H1 (cell line): Measurements from ENCODE around the gene NRXN3. TPM values are rescaled to one million over a fixed set of nuclear protein-coding genes. Genes with fewer than 3 reads are reported as not detected.
A peak's percentile ranks its signal among the peaks of the same experiment; 100 is the strongest.

Source experiments
- CTCF ChIA-PET: fragments of 300-600 bp; sonication (Branson Sonifier 250); formaldehyde crosslinking; loops from one replicate; lab custom pipeline; 2021; ENCODE audit not compliant: partially characterized antibody; lab: Charles Lee
- POLR2A ChIA-PET: fragments of 300-600 bp; sonication (Branson Sonifier 250); formaldehyde crosslinking; loops from one replicate; lab custom pipeline; 2021; ENCODE audit warnings: inconsistent platforms; ENCODE audit not compliant: partially characterized antibody; lab: Charles Lee
- DNase-seq, 2 experiments: peaks; one replicate each; pipeline versions ENCODE4 v3.0.0 to v3.0.0-alpha.2; 2010 to 2022; ENCODE audit warnings: low spot score in 2 of 2, low read depth in 1 of 2, mixed read lengths in 1 of 2
- FAIRE-seq: peaks from 2 replicates; lab custom pipeline; 2011; peaks lifted over from hg19 to GRCh38; lab: Jason Lieb, UNC
- H2AFZ ChIP-seq: 2 replicates; pipeline ENCODE4 v1.8.1; 2012; ENCODE audit warnings: low read length, inconsistent platforms
- H2AK5ac ChIP-seq: 2 replicates; pipeline ENCODE4 v1.6.1; 2013; ENCODE audit warnings: low read depth, low read length
- H2BK120ac ChIP-seq: replicated peaks from 2 replicates; pipeline ENCODE3; 2013; ENCODE audit warnings: low read depth, low read length, inconsistent platforms
- H2BK12ac ChIP-seq: 2 replicates; pipeline ENCODE4 v1.6.1; 2013; ENCODE audit warnings: low read depth, low read length
- H2BK15ac ChIP-seq: 2 replicates; pipeline ENCODE4 v1.6.1; 2013; ENCODE audit warnings: low read length
- H2BK20ac ChIP-seq: 2 replicates; pipeline ENCODE4 v1.6.1; 2013; ENCODE audit warnings: low read length
- H2BK5ac ChIP-seq: 2 replicates; pipeline ENCODE4 v1.6.1; 2013; ENCODE audit warnings: low read depth, low read length
- H3K14ac ChIP-seq: 2 replicates; pipeline ENCODE4 v1.6.1; 2013; ENCODE audit warnings: inconsistent platforms; ENCODE audit not compliant: insufficient read length
- H3K18ac ChIP-seq: 2 replicates; pipeline ENCODE4 v1.6.1; 2013; ENCODE audit warnings: low read length; ENCODE audit errors: extremely low read depth
- H3K23ac ChIP-seq: 2 replicates; pipeline ENCODE4 v1.6.1; 2013; ENCODE audit warnings: inconsistent platforms; ENCODE audit not compliant: insufficient read length
- H3K23me2 ChIP-seq: 2 replicates; pipeline ENCODE4 v1.6.1; 2013; ENCODE audit warnings: low read depth, low read length
- H3K27ac ChIP-seq: 2 replicates; pipeline ENCODE4 v1.6.1; 2011; ENCODE audit warnings: low read depth, low read length, inconsistent platforms
- H3K27me3 ChIP-seq, 4 experiments: replicated peaks in 1 of 4; 1 replicate in 1 of 4; 2 replicates in 3 of 4; pipeline versions ENCODE4 v1.6.1 to v1.8.1; 2011 to 2013; ENCODE audit warnings: low read length in 3 of 4, mild to moderate bottlenecking in 3 of 4, inconsistent platforms in 2 of 4, mixed read lengths in 2 of 4, moderate library complexity in 1 of 4; ENCODE audit not compliant: control insufficient read depth in 3 of 4, insufficient read depth in 3 of 4; ENCODE audit errors: extremely low read depth in 1 of 4
- H3K36me3 ChIP-seq, 4 experiments: 2 replicates each; pipeline versions ENCODE4 v1.6.1 to v1.8.1; 2011 to 2013; ENCODE audit warnings: mild to moderate bottlenecking in 4 of 4, low read length in 3 of 4, moderate library complexity in 2 of 4, control low read depth in 1 of 4, inconsistent platforms in 1 of 4; ENCODE audit not compliant: insufficient read depth in 4 of 4, control insufficient read depth in 2 of 4
- H3K4ac ChIP-seq: replicated peaks from 2 replicates; pipeline ENCODE3; 2013; ENCODE audit warnings: low read length, low read depth, mixed read lengths, inconsistent platforms; ENCODE audit not compliant: insufficient read length
- H3K4me1 ChIP-seq, 4 experiments: replicated peaks in 1 of 4; 1 replicate in 1 of 4; 2 replicates in 3 of 4; pipeline versions ENCODE4 v1.6.1 to v1.8.1; 2011 to 2013; ENCODE audit warnings: low read length in 3 of 4, inconsistent platforms in 2 of 4, mixed read lengths in 1 of 4; ENCODE audit not compliant: insufficient read depth in 4 of 4, control insufficient read depth in 3 of 4
- H3K4me2 ChIP-seq, 2 experiments: 2 replicates each; pipeline versions ENCODE4 v1.6.1 to v1.8.1; 2011 to 2013; ENCODE audit warnings: low read depth in 2 of 2, low read length in 2 of 2, control low read depth in 1 of 2, inconsistent platforms in 1 of 2, mild to moderate bottlenecking in 1 of 2; ENCODE audit not compliant: insufficient read depth in 1 of 2
- H3K4me3 ChIP-seq, 4 experiments: fragments of 200-600, 300-600 bp in 1 of 4; sonication (generic), shearing (Covaris generic), sonication (Bioruptor Twin) in 1 of 4; 2 replicates each; pipeline versions ENCODE4 v1.5.1 to v1.8.1; 2011 to 2016; ENCODE audit warnings: low read length in 4 of 4, low read depth in 3 of 4, control low read depth in 2 of 4, inconsistent platforms in 2 of 4, mild to moderate bottlenecking in 2 of 4, mixed read lengths in 1 of 4, moderate library complexity in 1 of 4; ENCODE audit not compliant: insufficient read depth in 2 of 4; ENCODE audit errors: extremely low read depth in 1 of 4
- H3K56ac ChIP-seq: replicated peaks from 2 replicates; pipeline ENCODE3; 2013; ENCODE audit warnings: low read depth, mild to moderate bottlenecking, mixed read lengths, low read length, inconsistent platforms; ENCODE audit not compliant: insufficient read length
- H3K79me1 ChIP-seq: 2 replicates; pipeline ENCODE4 v1.6.1; 2013; ENCODE audit warnings: low read depth, low read length, control low read depth
- H3K79me2 ChIP-seq, 2 experiments: 2 replicates each; pipeline versions ENCODE4 v1.6.1 to v1.8.1; 2012 to 2013; ENCODE audit warnings: low read length in 2 of 2, mild to moderate bottlenecking in 2 of 2, inconsistent platforms in 1 of 2; ENCODE audit not compliant: insufficient read depth in 2 of 2, control insufficient read depth in 1 of 2
- H3K9ac ChIP-seq, 4 experiments: replicated peaks in 1 of 4; 1 replicate in 1 of 4; 2 replicates in 3 of 4; pipeline versions ENCODE4 v1.6.1 to v1.8.1; 2011 to 2013; ENCODE audit warnings: low read depth in 3 of 4, low read length in 3 of 4, control low read depth in 2 of 4, mild to moderate bottlenecking in 2 of 4, moderate library complexity in 2 of 4, inconsistent platforms in 1 of 4; ENCODE audit errors: extremely low read depth in 1 of 4
- H3K9me3 ChIP-seq, 2 experiments: 2 replicates each; pipeline versions ENCODE4 v1.6.1 to v1.8.1; 2012 to 2013; ENCODE audit warnings: mild to moderate bottlenecking in 2 of 2, moderate library complexity in 2 of 2, control low read depth in 1 of 2, inconsistent platforms in 1 of 2, low read depth in 1 of 2, low read length in 1 of 2, mixed read lengths in 1 of 2; ENCODE audit not compliant: insufficient read depth in 2 of 2
- H4K20me1 ChIP-seq, 2 experiments: replicated peaks in 1 of 2; 2 replicates each; pipeline versions ENCODE3 to v1.8.1; 2011 to 2013; ENCODE audit warnings: inconsistent platforms in 2 of 2, low read length in 2 of 2, mild to moderate bottlenecking in 1 of 2; ENCODE audit not compliant: insufficient read depth in 2 of 2, control insufficient read depth in 1 of 2
- H4K5ac ChIP-seq: 2 replicates; pipeline ENCODE4 v1.6.1; 2013; ENCODE audit warnings: low read length, low read depth, mixed read lengths, inconsistent platforms; ENCODE audit not compliant: insufficient read length
- H4K8ac ChIP-seq: 2 replicates; pipeline ENCODE4 v1.8.0; 2013; ENCODE audit warnings: mild to moderate bottlenecking, moderate library complexity, low read length, inconsistent platforms; ENCODE audit not compliant: insufficient read depth; ENCODE audit errors: extremely low read depth
- H4K91ac ChIP-seq: replicated peaks from 2 replicates; pipeline ENCODE3; 2013; ENCODE audit warnings: low read length, mixed read lengths, inconsistent platforms; ENCODE audit not compliant: insufficient read length
- CREB1 ChIP-seq: IDR thresholded peaks from 2 replicates; pipeline ENCODE4 v1.6.1; 2012; ENCODE audit warnings: inconsistent platforms
- CTCF ChIP-seq, 3 experiments: IDR thresholded peaks; 1 replicate in 2 of 3; 2 replicates in 1 of 3; pipeline versions ENCODE4 v1.5.1 to v1.6.1; 2011; ENCODE audit warnings: low read length in 3 of 3, mild to moderate bottlenecking in 3 of 3, inconsistent platforms in 2 of 3, low read depth in 1 of 3, moderate library complexity in 1 of 3; ENCODE audit not compliant: insufficient read depth in 1 of 3; ENCODE audit errors: control extremely low read depth in 1 of 3
- KDM1A ChIP-seq: fragments of 200-600, 300-600 bp; sonication (generic); IDR thresholded peaks from 2 replicates; pipeline ENCODE4 v1.7.1; 2016; ENCODE audit warnings: mild to moderate bottlenecking, low read length, borderline replicate concordance
- POLR2AphosphoS5 ChIP-seq: IDR thresholded peaks from 2 replicates; pipeline ENCODE4 v1.6.1; 2011; ENCODE audit warnings: low read depth, low read length
- RAD21 ChIP-seq, 2 experiments: IDR thresholded peaks in 1 of 2; conservative IDR thresholded peaks in 1 of 2; 2 replicates each; pipeline ENCODE4 v1.6.1; 2011; ENCODE audit warnings: low read depth in 2 of 2, low read length in 2 of 2, improper control_type of control experiment in 1 of 2, inconsistent platforms in 1 of 2, mild to moderate bottlenecking in 1 of 2, moderate library complexity in 1 of 2
- WGBS, 2 experiments: shearing (Covaris generic) in 1 of 2; methylation state at CpG; one replicate each; pipeline versions ENCODE4 v1.1.6 to v1.1.7; 2013 to 2015; ENCODE audit warnings: low lambda C conversion rate in 2 of 2, mixed read lengths in 2 of 2, inconsistent platforms in 1 of 2, low coverage in 1 of 2, missing lambda C conversion rate in 1 of 2; ENCODE audit not compliant: insufficient replicate concordance in 2 of 2, insufficient coverage in 1 of 2, insufficient read length in 1 of 2; ENCODE audit errors: extremely low coverage in 1 of 2, missing lambda C conversion rate in 1 of 2; 5-methylcytosine and 5-hydroxymethylcytosine counted together
- polyA plus RNA-seq, 7 experiments: library from polyadenylated mRNA; depleted of rRNA in 3 of 7; stranded (reverse) in 5 of 7; unstranded in 2 of 7; fragments of >200 nt in 5 of 7; fragments of 200-250 nt in 2 of 7; gene quantifications; 1 replicate in 5 of 7; 2 replicates in 1 of 7; 4 replicates in 1 of 7; pipeline versions ENCODE4 v1.2.1 to v1.2.3, GENCODE V29; 2011 to 2013; ENCODE audit warnings: missing spikeins in 2 of 7, mixed read lengths in 2 of 7
- total RNA-seq: library from RNA; stranded (reverse); fragmentation: NEBNext Ultra II Directional; extraction: Animal tissue kit (Norgen Biotek cat#: 25700); gene quantifications from 2 replicates; pipeline ENCODE4 v1.2.1, GENCODE V29; 2021

Gene NRXN3
- total and polyA plus RNA-seq, 2 of the 8 experiments (the other 6 are each of a cell fraction or from before 2014, with no cell fraction given), result 2.6 to 4.1 TPM

GRCh38 chr14:78904094-78904493 lies 733.9 kb downstream of the NRXN3 start:
- FAIRE-seq (no peak), DNase-seq (no peak)
- Histone ChIP-seq H3K79me1 (no peaks in the 10 kb centered on the region), H3K4me2 (no peak overlapping the region), H2AFZ (no peak overlapping the region), H4K5ac (no peak overlapping the region), H3K14ac (no peak overlapping the region), H2BK20ac (no peak overlapping the region), H4K8ac (no peak overlapping the region), H2BK120ac (no peak overlapping the region), H4K91ac (no peak overlapping the region), H4K20me1 (no peaks in the 10 kb centered on the region), H3K9me3 (no peaks in the 10 kb centered on the region), H3K18ac (no peak overlapping the region), H3K9ac (no peak overlapping the region), H3K4me3 (no peak overlapping the region), H3K79me2 (no peaks in the 10 kb centered on the region), H2AK5ac (no peak overlapping the region), H2BK5ac (no peak overlapping the region), H3K56ac (no peak overlapping the region), H2BK12ac (no peak overlapping the region), H3K36me3 (no peaks in the 10 kb centered on the region), H3K27ac (no peak overlapping the region), H3K23me2 (no peaks in the 10 kb centered on the region), H3K27me3 (no peaks in the 10 kb centered on the region), H3K4ac (no peak overlapping the region), H2BK15ac (no peak overlapping the region), H3K4me1 (peaks cover 0 to 4% (median 1%) of the 10 kb centered on the region in 4 experiments; a peak in 2 of 7 replicates), H3K23ac (no peak overlapping the region)
- WGBS, 2 experiments, result 77% methylated on average over 3 of the region's 3 CpGs; no CpG with 5 or more reads in 1 of the 2 experiments
- ChIA-PET POLR2A (interaction anchor here (0.7 kb wide), 1 partner anchor 113 kb away, joined by 3 read pairs; no protein-coding TSS in a partner anchor), CTCF (interaction anchor here (1.3 to 4.9 kb wide), 3 partner anchors 55 to 242 kb away, joined by 4 to 45 read pairs (median 10); no protein-coding TSS in a partner anchor)
- TF ChIP-seq RAD21 (IDR thresholded peaks at IDR 0.05 in 1 of 2, conservative IDR thresholded peaks at IDR 0.05 in 1 of 2; ENCODE audit: low read depth in 2 of 2, low read length in 2 of 2), result peak; percentile 50 to 68
- no peak for TF ChIP-seq CREB1
- no peak for TF ChIP-seq KDM1A
- no peak for TF ChIP-seq POLR2AphosphoS5
- TF ChIP-seq CTCF (IDR thresholded peaks at IDR 0.05; ENCODE audit: control extremely low read depth in 1 of 3, insufficient read depth in 1 of 3, low read depth in 1 of 3, low read length in 3 of 3), result peak in 2 of 3 experiments; percentile 25 to 32; a peak in 2 of 4 replicates
